IMR-90 (cell line): ENCODE measurements around the gene RWDD1.

Source experiments
- BHLHE40 ChIP-seq: fragments of 150-350 bp; IDR thresholded peaks from 2 replicates; pipeline ENCODE4 v1.6.1; 2016; ENCODE audit warnings: mild to moderate bottlenecking, low read depth, low read length
- CEBPB ChIP-seq: IDR thresholded peaks from 2 replicates; pipeline ENCODE4 v1.6.1; 2012; ENCODE audit warnings: low read depth, low read length, improper control_type of control experiment
- CHD1 ChIP-seq: IDR thresholded peaks from 2 replicates; pipeline ENCODE4 v1.6.1; 2012; ENCODE audit warnings: low read depth, low read length, improper control_type of control experiment
- MAFK ChIP-seq: IDR thresholded peaks from 2 replicates; pipeline ENCODE4 v1.6.1; 2012; ENCODE audit warnings: low read depth, low read length, improper control_type of control experiment
- MAZ ChIP-seq: IDR thresholded peaks from 2 replicates; pipeline ENCODE4 v1.6.1; 2012; ENCODE audit warnings: low read depth, mild to moderate bottlenecking, low read length, improper control_type of control experiment, moderate library complexity, borderline replicate concordance
- NFE2L2 ChIP-seq: fragments of 150-350 bp; IDR thresholded peaks from 2 replicates; pipeline ENCODE4 v1.6.1; 2016; ENCODE audit warnings: low read depth, mild to moderate bottlenecking, low read length
- POLR2A ChIP-seq: IDR thresholded peaks from 2 replicates; pipeline ENCODE4 v1.6.1; 2012; ENCODE audit warnings: mild to moderate bottlenecking, low read depth, low read length
- RAD21 ChIP-seq: IDR thresholded peaks from 2 replicates; pipeline ENCODE4 v1.6.1; 2012; ENCODE audit warnings: low read length, improper control_type of control experiment
- RCOR1 ChIP-seq: IDR thresholded peaks from 2 replicates; pipeline ENCODE4 v1.6.1; 2012; ENCODE audit warnings: mild to moderate bottlenecking, low read length, improper control_type of control experiment; ENCODE audit not compliant: insufficient replicate concordance
- RFX5 ChIP-seq: IDR thresholded peaks from 2 replicates; pipeline ENCODE4 v1.8.0; 2012; ENCODE audit warnings: low read depth, mild to moderate bottlenecking, low read length, moderate library complexity
- SMC3 ChIP-seq: fragments of 150-350 bp; IDR thresholded peaks from 2 replicates; pipeline ENCODE4 v1.6.1; 2016; ENCODE audit warnings: low read depth, mild to moderate bottlenecking, antibody characterized with exemption, low read length, moderate library complexity
- TF ChIP-seq, protein P1 (sequence below): conservative IDR thresholded peaks from 2 replicates; pipeline ENCODE4 v1.5.1; 2012; ENCODE audit warnings: mild to moderate bottlenecking, low read depth, low read length, improper control_type of control experiment
- TF ChIP-seq, protein P2 (sequence below): fragments of 150-350 bp; IDR thresholded peaks from 2 replicates; pipeline ENCODE4 v1.6.1; 2017; ENCODE audit warnings: mild to moderate bottlenecking, antibody characterized with exemption, low read length, low read depth

DNA sequence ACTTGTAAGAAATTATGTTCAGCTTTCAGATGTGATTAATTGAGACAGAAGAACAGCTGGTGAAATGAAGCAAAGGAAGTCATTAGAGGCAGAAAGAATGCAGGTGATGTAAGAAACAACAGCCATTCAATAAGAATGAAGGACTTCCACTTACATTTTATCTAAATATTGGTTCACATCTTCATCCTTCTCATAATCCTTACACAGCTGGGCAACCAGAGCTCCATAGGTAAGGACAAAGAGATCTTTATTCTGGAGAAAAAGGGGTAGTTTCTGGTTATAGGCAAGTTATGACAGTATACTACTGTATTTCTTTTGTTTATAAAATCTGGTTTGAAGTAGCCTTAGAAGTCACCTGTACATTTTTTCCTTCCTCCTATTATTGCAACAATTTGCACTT is 28.2 kb upstream of the RWDD1 start:
- TF ChIP-seq, protein P1, sequence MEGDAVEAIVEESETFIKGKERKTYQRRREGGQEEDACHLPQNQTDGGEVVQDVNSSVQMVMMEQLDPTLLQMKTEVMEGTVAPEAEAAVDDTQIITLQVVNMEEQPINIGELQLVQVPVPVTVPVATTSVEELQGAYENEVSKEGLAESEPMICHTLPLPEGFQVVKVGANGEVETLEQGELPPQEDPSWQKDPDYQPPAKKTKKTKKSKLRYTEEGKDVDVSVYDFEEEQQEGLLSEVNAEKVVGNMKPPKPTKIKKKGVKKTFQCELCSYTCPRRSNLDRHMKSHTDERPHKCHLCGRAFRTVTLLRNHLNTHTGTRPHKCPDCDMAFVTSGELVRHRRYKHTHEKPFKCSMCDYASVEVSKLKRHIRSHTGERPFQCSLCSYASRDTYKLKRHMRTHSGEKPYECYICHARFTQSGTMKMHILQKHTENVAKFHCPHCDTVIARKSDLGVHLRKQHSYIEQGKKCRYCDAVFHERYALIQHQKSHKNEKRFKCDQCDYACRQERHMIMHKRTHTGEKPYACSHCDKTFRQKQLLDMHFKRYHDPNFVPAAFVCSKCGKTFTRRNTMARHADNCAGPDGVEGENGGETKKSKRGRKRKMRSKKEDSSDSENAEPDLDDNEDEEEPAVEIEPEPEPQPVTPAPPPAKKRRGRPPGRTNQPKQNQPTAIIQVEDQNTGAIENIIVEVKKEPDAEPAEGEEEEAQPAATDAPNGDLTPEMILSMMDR: no peak
- TF ChIP-seq CEBPB (no peak), RFX5 (no peak), POLR2A (no peak), SMC3 (no peak), NFE2L2 (no peak), CHD1 (no peak), RCOR1 (no peak), BHLHE40 (no peak), MAFK (no peak), MAZ (no peak), RAD21 (no peak)
- TF ChIP-seq, protein P2, sequence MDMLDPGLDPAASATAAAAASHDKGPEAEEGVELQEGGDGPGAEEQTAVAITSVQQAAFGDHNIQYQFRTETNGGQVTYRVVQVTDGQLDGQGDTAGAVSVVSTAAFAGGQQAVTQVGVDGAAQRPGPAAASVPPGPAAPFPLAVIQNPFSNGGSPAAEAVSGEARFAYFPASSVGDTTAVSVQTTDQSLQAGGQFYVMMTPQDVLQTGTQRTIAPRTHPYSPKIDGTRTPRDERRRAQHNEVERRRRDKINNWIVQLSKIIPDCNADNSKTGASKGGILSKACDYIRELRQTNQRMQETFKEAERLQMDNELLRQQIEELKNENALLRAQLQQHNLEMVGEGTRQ: no peak
